ENCODE results near the gene MYO1E.

Gene MYO1E

GRCh38 chr15:59116771-59117170 is 255.9 kb downstream of the MYO1E start:
- DNase-seq: no peak

GRCh38 chr15:59116141-59116540 is 256.5 kb downstream of the MYO1E start:
- DNase-seq: no peak

GRCh38 chr15:59115047-59115446 is 257.6 kb downstream of the MYO1E start:
- DNase-seq: no peak

- no peak for DNase-seq
Observed at GRCh38 chr15:59111251-59111650, 261.4 kb downstream of the MYO1E start.

- DNase-seq: no peak
Observed at GRCh38 chr15:59105854-59106253, 266.8 kb downstream of the MYO1E start.

- peak; percentile 80 for DNase-seq
Observed at GRCh38 chr15:59104912-59105732, 267.5 kb downstream of the MYO1E start, which contains the start of gene CCNB2. Gene CCNB2, plus strand, starts transcription at chr15:59105146. Its CDS starts 123 bp downstream, at chr15:59105269.

GRCh38 chr15:59104602-59104911 is 268.1 kb downstream of the MYO1E start:
- no peak for DNase-seq

GRCh38 chr15:59099162-59099685 is 273.4 kb downstream of the MYO1E start:
- DNase-seq: no peak

- no peak for DNase-seq
Observed at GRCh38 chr15:59096429-59096828, 276.2 kb downstream of the MYO1E start.

- DNase-seq: no peak
Observed at GRCh38 chr15:59094077-59094476, 278.6 kb downstream of the MYO1E start.

GRCh38 chr15:59087731-59088130 is 284.9 kb downstream of the MYO1E start:
- DNase-seq: no peak

Measured in NCI-H1417 treated with DMSO at 0.1 percent for 48 hours (cell line).